Neural progenitor cell (in vitro differentiated cells): ENCODE results near the gene ZFHX3.

Source experiments
- CTCF ChIP-seq: fragments of 200-600 bp; sonication (generic); IDR thresholded peaks from 2 replicates; pipeline ENCODE4 v1.5.1; 2017; ENCODE audit warnings: antibody characterized with exemption, mild to moderate bottlenecking
- EZH2phosphoT487 ChIP-seq: fragments of 200-600 bp; sonication (generic); IDR thresholded peaks from 2 replicates; pipeline ENCODE4 v1.6.1; 2017; ENCODE audit warnings: antibody characterized with exemption

DNA sequence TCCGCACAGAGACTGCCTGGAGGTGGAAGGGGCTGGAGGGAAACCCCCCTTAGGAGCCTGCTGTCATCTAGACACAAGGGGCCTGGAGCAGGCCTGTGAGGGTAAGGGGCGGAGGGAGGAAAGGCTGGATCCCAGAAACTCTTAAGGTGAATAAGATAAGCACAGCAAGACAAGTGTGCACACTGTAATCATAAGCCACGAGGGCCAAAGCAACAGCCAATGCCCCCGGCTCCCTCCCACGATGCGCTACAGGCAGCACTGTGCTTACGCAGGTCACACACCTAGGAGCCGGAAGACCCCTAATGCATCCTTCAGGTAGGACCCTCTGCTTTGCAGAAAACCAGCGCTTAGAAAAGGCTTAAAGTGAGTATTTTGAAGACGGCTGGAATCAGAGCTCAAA, 24.6 kb downstream of the ZFHX3 start:
- TF ChIP-seq CTCF = no peak
- TF ChIP-seq EZH2phosphoT487 = no peak
